ENCODE data around the gene SLC2A11. TPM values are rescaled to one million over a fixed set of nuclear protein-coding genes. Genes with fewer than 3 reads are reported as not detected.
A peak's percentile ranks its signal among the peaks of the same experiment; 100 is the strongest.
"Not testable (repeated sequence)": the region's sequence is repeated elsewhere in the genome, so short reads cannot be mapped to it uniquely, and the experiment has no call there.

The SLC2A11 gene
- total RNA-seq, 1 experiment from 2014 or later, result 20.6 TPM

- DNase-seq (ENCODE audit: low read depth, low spot score); in situ Hi-C loops (cut with HindIII; ENCODE audit: low pct_unique_long_range_greater_than_20kb, low sequenced_read_pairs): not testable (repeated sequence)
Observed at GRCh38 chr22:23864499-23865154, 7.0 kb downstream of the SLC2A11 start.

GRCh38 chr22:23868580-23868979 is 10.9 kb downstream of the SLC2A11 start:
- DNase-seq (ENCODE audit: low read depth, low spot score), result no peak
- in situ Hi-C loops (cut with HindIII; ENCODE audit: low pct_unique_long_range_greater_than_20kb, low sequenced_read_pairs), result no loop called here

- peak; percentile 91 for DNase-seq (ENCODE audit: low read depth, low spot score)
- in situ Hi-C loops (cut with HindIII; ENCODE audit: low pct_unique_long_range_greater_than_20kb, low sequenced_read_pairs), result no loop called here
Observed at GRCh38 chr22:23874871-23875270, 17.2 kb downstream of the SLC2A11 start.

GRCh38 chr22:23875801-23876200 is 18.1 kb downstream of the SLC2A11 start:
- DNase-seq (ENCODE audit: low read depth, low spot score), result no peak
- in situ Hi-C loops (cut with HindIII; ENCODE audit: low pct_unique_long_range_greater_than_20kb, low sequenced_read_pairs), result no loop called here

GRCh38 chr22:23877566-23877965 is 19.9 kb downstream of the SLC2A11 start:
- no peak for DNase-seq (ENCODE audit: low read depth, low spot score)
- in situ Hi-C loops (cut with HindIII; ENCODE audit: low pct_unique_long_range_greater_than_20kb, low sequenced_read_pairs), result no loop called here

- DNase-seq (ENCODE audit: low read depth, low spot score), result no peak
- in situ Hi-C loops (cut with HindIII; ENCODE audit: low pct_unique_long_range_greater_than_20kb, low sequenced_read_pairs), result no loop called here
Observed at GRCh38 chr22:23878219-23878618, 20.5 kb downstream of the SLC2A11 start.

- no peak for DNase-seq (ENCODE audit: low read depth, low spot score)
- in situ Hi-C loops (cut with HindIII; ENCODE audit: low pct_unique_long_range_greater_than_20kb, low sequenced_read_pairs), result no loop called here
Observed at GRCh38 chr22:23882370-23882769, 24.7 kb downstream of the SLC2A11 start.

- no peak for DNase-seq (ENCODE audit: low read depth, low spot score)
- in situ Hi-C loops (cut with HindIII; ENCODE audit: low pct_unique_long_range_greater_than_20kb, low sequenced_read_pairs), result no loop called here
Observed at GRCh38 chr22:23883658-23884057, 26.0 kb downstream of the SLC2A11 start.

GRCh38 chr22:23884140-23884539 is 26.5 kb downstream of the SLC2A11 start:
- DNase-seq (ENCODE audit: low read depth, low spot score), result no peak
- in situ Hi-C loops (cut with HindIII; ENCODE audit: low pct_unique_long_range_greater_than_20kb, low sequenced_read_pairs), result no loop called here

GRCh38 chr22:23888615-23889401 is 31.1 kb downstream of the SLC2A11 start:
- peak; percentile 81 for DNase-seq (ENCODE audit: low read depth, low spot score)
- in situ Hi-C loops (cut with HindIII; ENCODE audit: low pct_unique_long_range_greater_than_20kb, low sequenced_read_pairs), result no loop called here

GRCh38 chr22:23889620-23890019 is 31.9 kb downstream of the SLC2A11 start:
- in situ Hi-C loops (cut with HindIII; ENCODE audit: low pct_unique_long_range_greater_than_20kb, low sequenced_read_pairs), result no loop called here
- DNase-seq (ENCODE audit: low read depth, low spot score), result no peak

- in situ Hi-C loops (cut with HindIII; ENCODE audit: low pct_unique_long_range_greater_than_20kb, low sequenced_read_pairs), result no loop called here
Observed at GRCh38 chr22:23891726-23892125, 34.1 kb downstream of the SLC2A11 start.

GRCh38 chr22:23892130-23892529 is 34.5 kb downstream of the SLC2A11 start:
- no peak for DNase-seq (ENCODE audit: low read depth, low spot score)
- in situ Hi-C loops (cut with HindIII; ENCODE audit: low pct_unique_long_range_greater_than_20kb, low sequenced_read_pairs), result no loop called here

More at GRCh38 chr22:23891726-23892125, 34.1 kb downstream of the SLC2A11 start:
- no peak for DNase-seq (ENCODE audit: low read depth, low spot score)

GRCh38 chr22:23892706-23893105 is 35.0 kb downstream of the SLC2A11 start:
- in situ Hi-C loops (cut with HindIII; ENCODE audit: low pct_unique_long_range_greater_than_20kb, low sequenced_read_pairs), result no loop called here
- no peak for DNase-seq (ENCODE audit: low read depth, low spot score)

GRCh38 chr22:23893121-23893944 is 35.7 kb downstream of the SLC2A11 start:
- in situ Hi-C loops (cut with HindIII; ENCODE audit: low pct_unique_long_range_greater_than_20kb, low sequenced_read_pairs), result no loop called here
- no peak for DNase-seq (ENCODE audit: low read depth, low spot score)

GRCh38 chr22:23893945-23894709 is 36.5 kb downstream of the SLC2A11 start, which contains the start of gene MIF:
Gene MIF (plus strand): TSS chr22:23894383. CDS start chr22:23894475, 92 bp downstream.
- in situ Hi-C loops (cut with HindIII; ENCODE audit: low pct_unique_long_range_greater_than_20kb, low sequenced_read_pairs), result no loop called here
- peak; percentile 92 for DNase-seq (ENCODE audit: low read depth, low spot score)

All from SK-MEL-5 (cell line).